Endometrium (tissue), 2 donors: ENCODE measurements around the gene UBQLN4.
"Not testable (repeated sequence)": the region's sequence is repeated elsewhere in the genome, so short reads cannot be mapped to it uniquely, and the experiment has no call there.

ENCODE experiments used
- FAIRE-seq: peaks from 2 replicates; lab custom pipeline; 2012; peaks lifted over from hg19 to GRCh38; lab: Jason Lieb, UNC
- donor health status: control.
- donor health status: control.

UBQLN4 gene

DNA sequence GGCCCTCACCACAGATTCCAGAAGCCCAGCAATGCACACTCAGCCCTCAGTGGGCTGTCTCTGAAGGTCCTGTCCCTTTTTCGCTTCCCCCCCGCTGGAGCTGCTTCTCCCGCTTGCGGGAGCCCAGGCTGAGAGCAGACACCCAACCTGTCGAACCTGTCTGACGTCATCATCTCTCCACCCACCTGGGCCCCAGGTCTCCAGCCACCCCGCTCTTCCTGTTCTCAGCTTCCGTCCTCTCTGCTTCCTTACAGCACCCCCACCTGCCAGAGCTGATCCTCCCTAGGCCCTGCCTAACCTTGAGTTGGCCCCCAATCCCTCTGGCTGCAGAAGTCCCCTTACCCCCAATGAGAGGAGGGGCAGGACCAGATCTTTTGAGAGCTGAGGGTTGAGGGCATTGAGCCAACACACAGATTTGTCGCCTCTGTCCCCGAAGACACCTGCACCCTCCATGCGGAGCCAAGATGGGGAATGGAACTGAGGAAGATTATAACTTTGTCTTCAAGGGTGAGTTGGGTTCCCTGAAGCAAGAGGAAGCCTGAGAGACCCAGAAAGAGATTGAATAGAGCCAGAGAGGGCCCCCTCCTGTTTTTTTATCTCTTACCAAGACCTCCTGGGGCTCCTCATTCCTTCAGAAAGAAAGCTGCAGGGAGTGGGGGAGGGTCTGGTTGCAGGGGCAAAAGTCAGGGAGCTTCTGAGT is 7.5 kb upstream of the UBQLN4 start, which contains the start of gene RAB25:
RAB25 (plus strand) TSS at position 224 of the 700 bp plus-strand sequence; CDS start at position 465, 241 bp downstream.
- FAIRE-seq: no peak

DNA sequence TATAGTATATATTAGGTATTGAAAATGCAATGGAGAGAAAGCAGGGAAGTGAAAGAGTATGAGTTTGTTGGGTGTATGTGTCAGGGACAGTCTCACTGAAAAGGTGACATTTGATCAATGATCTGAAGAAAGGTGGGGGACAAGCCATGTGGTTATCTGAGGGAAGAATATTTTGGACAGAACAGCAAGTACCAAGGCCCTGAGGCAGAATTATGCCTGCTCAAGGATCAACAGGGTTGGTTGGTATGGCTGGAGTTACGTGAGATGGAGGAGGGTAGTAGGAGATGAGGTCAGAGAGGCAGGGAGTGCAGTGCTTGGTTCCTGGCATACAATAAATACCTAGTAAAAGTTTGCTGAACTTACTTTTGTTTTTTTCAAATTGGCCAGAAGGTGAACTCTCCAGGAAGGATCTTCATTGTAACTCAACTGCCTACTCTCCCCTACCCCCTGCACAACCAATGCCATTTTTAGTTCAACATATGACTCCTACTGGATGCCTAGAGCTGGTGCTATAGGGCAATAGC is 2.8 kb upstream of the UBQLN4 start:
- no peak for FAIRE-seq

DNA sequence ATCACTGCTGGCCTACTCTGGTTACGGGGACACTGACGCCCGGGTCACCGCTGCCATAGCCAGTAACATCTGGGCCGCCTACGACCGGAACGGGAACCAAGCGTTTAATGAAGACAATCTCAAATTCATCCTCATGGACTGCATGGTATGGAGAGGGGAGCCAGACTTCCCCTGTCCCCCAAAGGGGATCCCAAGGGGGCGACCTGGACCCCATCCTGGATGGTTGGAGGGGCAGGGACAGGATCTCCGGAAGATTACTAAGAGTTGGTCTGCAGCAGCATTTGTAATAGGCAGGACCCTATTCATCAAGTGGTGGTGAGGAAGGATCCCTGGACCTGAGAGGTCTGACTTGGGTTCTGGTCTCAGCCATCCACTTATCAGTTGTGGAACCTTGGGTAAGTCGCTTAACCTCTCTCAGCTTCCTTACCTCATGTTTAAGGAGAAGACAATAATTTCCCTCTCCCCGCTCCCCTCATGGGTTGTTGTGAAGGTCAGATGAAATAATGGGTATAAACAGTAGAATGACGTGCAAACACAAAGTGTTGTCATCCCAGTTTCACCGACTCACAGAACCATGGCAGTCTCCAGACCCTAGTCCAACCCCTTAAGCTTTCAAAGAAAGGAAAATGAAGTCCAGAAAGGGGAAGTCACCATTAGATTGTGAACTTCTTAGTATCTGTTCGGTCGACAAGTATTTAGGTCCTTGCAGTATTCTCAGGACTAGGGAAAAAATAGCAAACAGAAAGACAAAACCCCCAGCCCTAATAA is 1.9 kb upstream of the UBQLN4 start:
- no peak for FAIRE-seq

DNA sequence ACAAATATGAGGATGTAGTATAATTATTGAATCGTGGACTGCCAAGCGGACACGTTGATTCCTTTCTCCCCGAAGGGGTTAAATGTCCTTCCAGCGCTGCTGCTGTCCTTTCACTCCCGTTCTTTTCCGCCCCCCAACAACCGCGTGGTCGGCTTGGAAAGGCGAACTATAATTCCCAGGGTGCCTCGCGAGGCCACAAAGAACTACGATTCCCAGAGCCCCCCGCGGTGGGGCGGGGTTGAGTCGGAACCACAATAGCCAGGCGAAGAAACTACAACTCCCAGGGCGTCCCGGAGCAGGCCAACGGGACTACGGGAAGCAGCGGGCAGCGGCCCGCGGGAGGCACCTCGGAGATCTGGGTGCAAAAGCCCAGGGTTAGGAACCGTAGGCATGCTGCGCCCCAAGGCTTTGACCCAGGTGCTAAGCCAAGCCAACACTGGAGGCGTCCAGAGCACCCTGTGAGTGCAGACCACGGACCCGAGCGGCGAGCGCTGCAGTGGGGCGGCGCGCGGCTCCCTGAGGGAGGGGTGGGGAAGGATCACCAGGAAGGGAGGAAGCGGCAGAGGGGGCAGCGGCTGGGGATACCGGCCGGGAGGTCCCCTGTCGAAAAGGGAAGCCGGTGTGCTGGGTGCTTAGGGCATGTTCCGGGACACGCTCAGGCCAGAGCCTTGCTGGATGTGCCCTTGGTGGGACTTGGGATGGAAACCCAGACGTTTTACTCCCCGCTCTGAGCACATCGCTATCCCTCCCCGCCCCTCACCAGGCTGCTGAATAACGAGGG is 1.1 kb upstream of the UBQLN4 start, which contains the start of gene LAMTOR2:
LAMTOR2 (plus strand) TSS at position 283 of the 781 bp plus-strand sequence; CDS start at position 391, 108 bp downstream.
- peak; percentile 92 for FAIRE-seq

DNA sequence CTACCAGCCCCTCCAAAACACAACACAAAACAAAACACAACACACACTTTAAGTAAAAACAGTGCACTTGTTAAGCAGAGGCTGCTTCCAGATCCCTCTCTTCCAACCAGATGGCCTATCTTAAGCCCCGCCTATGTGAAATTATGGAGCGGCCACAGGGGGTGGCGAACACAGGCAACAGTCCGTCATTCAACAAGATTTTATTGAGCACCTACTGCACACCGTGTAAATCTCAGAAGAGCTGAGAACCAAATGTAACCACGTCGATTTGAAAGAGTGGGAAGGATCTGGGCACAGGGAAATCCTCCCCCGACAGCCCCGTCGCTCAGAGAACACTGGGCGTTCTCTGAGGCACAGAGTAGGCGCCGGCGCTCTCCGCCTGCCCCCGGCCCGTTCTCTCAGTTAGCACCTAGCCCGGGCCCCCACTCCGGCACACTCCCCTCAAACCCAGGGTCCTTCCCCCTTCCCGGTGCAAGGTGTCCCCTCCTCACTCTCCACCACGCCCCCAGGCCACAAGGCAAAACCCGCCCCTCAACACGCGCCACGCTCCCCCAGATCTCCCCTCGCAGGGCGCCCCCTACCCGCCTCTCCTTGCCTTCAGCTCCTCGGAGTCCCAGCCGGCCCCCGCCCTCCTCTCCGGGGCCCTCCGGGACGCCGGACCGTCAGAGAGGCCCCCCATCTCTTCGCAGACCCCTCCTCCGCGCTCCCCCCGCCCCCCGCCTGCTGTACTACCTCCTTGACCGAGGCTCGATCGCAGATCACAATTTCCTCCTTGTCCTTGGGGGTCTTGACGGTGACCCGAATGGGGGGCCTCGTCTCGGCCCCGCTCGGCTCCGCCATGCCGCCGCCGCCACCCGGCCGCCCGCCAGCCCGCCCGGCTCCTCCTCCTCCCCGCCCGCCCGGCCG is 483 bp downstream of the UBQLN4 start:
- no peak for FAIRE-seq

DNA sequence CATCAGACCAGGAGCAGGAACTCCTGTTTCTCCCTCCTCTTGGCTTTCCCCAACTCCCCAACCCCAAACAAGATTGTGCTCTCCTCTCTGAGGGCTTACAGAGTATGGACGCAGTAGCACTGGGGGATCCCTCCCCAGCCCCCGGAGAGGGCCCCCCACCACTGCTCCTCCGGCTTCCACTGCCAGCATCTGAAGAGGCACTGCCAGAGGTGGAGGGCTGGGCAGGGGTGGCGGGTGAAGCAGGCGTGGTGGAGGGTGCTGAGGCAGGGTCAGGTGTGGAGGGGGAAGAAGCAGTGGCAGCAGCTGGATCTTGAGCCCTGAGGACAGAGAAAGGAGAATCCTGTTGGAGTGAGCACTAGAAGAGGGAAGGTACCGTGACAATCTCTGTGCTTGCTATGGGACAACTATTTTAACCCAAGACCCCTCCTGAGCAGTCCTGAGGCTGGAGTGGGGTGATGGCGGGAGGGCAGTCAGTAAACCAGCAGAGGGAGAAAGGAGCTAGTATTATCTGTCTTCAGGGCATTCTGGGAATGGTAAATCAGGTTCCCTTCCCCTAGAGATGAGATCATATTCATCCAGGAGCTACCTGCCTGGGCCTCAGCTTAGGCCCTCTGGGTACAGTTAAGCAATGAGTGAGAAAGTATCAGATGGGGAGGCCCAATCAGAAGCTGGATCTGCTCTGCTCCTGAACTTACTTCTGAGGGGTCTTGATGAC is 2.4 kb downstream of the UBQLN4 start:
- no peak for FAIRE-seq

DNA sequence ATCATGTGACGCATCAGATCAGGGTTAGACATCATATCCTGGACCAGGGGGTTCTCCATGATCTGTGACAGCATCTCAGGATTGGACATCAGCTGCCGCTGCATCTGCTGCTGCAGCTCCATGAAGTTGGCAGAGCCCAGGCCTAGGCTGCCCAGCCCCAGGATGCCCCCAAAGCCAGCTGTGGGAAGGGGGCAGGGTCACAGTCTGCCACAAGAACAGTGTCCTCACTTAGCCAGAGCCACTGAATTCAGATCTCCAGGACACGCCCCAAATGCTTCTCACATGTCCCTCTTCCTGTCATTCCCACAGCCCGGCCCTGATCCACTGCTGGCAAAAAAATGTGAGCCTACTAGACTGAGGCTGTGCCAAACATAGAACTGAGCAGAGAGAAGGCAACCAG is 3.2 kb downstream of the UBQLN4 start:
- no peak for FAIRE-seq

DNA sequence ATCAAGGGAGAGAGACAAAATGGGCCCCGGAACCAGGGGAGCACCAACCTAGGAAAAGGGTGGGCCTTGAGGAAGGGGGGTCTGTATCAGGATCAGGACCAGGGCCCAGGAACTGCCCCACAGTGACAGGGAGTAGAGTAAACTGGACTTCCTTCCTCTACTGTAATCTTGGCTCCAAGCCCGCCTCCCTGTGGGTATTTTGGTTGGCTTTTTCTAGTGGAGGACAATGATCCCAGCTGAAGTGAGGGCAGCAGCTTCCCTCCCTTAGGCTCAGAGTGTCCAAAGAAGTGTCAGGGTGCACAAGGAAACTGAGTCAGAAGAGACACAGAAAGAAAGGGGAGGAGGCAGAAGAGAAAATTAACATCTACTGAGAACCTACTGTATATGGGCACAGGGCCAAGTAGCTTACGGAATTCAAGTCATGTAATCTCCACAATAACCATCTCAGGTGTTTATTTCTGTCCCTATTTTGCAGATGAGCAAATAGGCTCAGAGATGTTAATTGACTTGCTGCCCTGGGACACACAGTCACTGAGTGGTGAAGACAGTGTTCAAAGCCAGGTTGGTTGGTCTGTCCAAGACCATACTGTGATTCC is 4.8 kb downstream of the UBQLN4 start:
- no peak for FAIRE-seq

DNA sequence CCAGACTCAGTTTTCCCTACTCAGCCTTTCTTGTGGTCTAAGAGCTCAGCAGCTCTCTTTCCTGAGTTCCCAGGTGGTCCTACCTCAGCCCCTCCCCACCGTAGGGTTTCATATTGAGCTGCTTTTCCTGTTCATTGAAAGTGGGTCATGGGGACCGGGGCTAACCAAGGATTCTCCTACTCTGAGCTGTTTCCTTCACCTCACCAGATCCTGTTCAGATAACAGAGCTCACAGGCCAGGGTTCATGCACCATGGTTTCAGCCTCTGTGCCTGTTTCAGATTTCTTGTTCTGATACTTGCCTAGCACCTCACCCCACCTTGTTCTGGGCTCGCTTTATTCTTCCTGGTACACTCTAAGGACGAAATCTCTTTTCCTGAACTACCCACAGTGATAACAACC is 8.5 kb downstream of the UBQLN4 start:
- FAIRE-seq: no peak

DNA sequence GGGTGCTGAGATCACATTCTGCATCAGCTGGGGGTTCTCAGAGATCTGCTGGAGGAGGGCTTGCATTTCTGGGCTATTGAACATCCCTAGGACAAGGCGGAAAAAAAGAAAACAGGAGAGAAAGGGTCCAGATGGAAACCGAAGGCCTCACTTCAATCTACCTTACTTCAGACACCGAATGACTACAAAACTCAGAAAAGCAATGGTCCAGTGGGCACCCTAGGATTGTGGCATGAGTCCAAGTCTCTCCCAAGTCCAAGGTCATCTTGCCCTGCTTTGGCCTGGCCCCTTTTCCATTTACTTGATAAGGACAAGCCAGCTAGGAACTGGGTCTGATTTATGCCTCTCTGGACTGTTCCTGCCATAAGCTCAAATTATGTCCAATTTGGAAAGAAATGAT is 10.8 kb downstream of the UBQLN4 start:
- FAIRE-seq: no peak

DNA sequence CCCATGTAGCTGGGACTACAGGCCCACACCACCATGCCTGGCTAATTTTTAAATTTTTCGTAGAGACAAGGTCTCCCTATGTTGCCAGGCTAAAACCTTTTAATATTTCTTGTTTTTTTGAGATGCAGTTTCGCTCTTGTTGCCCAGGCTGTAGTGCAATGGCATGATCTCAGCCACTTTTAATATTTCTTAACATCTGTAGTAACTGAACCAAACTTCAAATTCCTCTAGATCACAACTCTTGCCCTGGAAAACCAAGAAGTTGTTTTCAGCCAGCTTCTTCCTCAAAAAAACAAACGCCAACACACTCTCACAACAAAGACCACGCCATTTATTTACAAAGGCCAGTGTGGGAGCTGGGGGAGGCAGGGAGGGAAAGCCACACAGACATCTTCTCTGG is 18.6 kb downstream of the UBQLN4 start:
- not testable (repeated sequence) for FAIRE-seq

DNA sequence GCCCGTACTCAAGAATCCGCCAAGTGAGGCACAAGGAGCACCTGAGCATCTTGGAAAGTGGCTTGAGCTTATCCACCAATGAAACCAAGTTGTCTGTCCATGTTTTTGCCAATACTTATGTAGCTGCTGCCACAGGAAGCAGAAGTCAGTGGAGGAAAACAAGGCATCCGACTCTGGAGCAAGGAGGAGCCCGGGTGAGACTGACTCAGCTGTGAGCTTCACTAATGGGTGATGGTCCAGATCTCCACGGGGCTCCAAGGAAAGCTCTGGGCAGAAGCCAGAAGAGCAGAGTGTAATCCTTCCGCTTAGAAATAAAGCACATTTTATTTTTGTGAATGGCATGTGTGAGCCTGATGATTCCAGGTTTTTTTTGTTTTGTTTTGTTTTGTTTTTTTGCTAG is 20.6 kb downstream of the UBQLN4 start:
- FAIRE-seq: no peak

DNA sequence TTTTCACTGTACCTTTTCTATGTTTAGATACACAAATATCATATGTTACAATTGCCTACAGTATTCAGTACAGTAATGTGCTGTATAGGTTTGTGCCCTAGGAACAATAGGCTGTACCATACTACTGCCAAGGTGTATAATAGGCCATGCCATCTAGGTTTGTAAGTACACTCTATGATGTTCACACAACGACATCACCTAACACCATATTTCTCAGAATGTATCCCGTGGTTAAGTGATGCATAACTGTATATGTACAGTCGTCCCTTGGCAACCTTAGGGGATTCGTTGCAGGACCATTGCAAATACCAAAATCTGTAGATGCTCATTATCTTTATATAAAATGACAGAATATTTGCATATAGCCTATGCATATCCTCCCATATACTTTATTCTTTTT is 27.0 kb downstream of the UBQLN4 start:
- FAIRE-seq: no peak

DNA sequence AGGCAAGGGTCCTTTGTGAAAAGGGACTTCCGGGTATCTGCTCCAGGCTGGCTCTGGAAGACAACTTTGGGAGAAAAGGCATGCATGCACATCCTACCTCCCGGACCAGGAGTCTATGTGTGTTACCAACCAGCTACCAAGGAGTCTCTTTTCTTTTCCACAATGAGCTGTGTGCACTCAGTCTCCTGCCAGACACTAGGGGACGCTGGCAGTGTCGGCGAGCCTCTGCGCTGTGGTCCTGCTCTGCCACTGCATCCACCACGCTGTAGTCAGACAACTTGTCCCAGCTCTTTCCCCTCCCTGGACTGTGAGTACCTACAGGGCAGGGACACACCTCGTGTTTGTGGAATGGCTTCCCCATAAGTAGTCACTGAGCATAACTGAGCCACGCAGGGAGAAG is 27.7 kb downstream of the UBQLN4 start:
- no peak for FAIRE-seq

DNA sequence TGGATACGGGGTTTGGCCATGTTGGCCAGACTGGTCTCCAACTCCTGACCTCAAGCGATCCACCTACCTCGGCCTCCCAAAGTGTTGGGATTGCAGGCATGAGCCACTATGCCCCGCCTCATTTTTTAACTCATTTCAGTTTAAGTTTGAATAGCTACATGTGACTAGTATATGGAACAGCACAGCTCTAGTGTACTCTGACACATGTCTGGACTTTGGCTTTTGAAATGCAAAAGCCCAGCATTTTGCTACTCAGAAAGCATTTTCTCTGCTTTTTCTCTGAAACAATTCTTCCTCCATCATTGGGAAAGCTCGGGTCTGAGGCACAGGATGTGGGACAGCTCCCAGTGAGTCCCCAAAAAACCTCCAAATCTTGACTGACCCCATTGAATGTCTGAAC is 28.8 kb downstream of the UBQLN4 start:
- FAIRE-seq: no peak

DNA sequence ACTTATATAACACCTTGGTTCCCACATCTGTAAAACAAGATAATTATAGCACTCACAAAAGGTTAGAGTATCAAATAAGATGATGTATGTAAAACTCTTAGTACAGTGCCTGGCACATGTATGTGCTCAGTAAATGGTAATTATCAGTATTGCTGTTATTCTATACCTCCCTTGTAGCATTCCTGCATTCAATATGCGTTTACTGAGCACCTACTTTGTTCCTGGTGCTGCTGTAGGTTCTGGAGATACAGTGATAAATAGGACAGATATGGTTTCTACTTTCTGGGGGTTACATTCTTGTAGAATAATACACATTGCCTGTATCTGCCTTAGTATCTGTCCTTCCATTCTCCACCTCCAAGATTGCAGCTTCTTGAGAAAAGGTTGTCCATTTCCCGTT is 31.6 kb downstream of the UBQLN4 start:
- no peak for FAIRE-seq

DNA sequence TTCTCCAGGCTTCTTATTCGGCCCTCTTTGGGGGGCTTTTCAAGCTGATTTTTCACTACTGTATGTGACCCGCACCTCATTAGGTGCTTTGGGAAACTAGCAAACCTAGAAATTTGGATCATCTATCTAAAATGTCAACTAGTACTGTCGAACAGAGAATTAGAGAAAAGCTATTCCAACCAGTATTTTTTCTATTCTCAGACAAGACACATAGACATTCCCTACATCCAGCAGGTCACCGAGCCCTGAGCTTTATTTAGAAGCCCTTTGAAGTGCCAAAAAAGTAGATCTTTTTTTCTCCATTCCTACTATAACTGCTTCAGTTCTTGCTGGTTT is 32.5 kb downstream of the UBQLN4 start:
- no peak for FAIRE-seq

DNA sequence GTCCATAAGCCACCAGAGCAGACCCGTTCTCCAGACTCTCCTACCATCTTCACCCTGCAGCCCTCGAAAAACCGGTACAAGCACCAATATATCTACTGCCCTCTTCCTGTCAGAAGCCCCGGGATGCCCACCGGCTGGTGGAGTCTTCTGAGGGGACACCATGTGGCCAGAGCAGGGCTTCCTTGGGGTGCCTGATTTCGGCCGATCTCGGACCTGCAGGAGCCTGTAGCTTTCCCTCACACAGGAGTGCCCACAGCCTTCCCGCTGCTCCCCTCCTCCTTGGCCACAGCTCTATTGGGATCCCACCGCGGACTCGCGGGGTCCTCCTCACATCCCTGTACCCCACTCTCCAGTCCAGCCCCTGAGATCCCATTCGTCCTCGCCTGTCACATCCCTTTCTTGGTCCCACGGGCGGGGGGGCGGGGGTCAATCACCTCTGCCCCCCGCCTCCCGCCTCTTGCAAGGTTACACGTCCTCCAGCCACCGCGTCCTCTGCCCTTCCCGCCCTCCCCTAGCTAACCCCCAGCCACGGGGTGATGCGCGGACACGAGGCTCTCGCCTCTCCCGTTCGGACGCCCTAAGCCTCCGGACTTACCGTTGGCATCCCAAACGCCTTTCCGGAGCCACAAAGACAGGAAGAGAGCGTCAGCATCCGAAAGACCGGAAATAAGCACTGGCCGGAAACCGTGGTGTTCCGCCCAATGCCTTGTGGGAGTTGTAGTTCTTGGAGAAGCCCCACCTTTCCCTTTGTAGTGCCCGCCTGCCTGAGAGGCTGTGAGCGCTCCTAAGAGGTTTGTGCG is 33.1 kb downstream of the UBQLN4 start, which contains the start of gene SSR2:
SSR2 (minus strand) TSS at position 659 of the 800 bp plus-strand sequence. CDS start 784 bp downstream, outside the sequence.
- peak; percentile 4 for FAIRE-seq

DNA sequence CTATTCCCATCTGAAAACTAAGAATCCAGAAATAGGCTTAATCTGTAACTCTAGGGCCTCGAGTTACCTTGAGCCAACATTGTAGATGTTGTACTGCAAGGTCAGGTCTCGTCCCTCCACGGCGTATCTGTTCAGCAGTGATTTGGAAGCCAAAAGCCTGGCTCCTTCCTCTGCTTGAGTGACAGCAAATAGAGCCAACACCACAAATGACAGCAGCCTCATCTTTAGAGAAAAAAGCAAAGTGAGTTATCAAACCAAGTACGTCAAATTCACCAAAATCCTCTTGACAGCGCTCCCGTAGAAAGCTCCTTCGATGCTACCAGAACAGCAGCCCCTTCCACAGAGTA is 33.7 kb downstream of the UBQLN4 start:
- no peak for FAIRE-seq

DNA sequence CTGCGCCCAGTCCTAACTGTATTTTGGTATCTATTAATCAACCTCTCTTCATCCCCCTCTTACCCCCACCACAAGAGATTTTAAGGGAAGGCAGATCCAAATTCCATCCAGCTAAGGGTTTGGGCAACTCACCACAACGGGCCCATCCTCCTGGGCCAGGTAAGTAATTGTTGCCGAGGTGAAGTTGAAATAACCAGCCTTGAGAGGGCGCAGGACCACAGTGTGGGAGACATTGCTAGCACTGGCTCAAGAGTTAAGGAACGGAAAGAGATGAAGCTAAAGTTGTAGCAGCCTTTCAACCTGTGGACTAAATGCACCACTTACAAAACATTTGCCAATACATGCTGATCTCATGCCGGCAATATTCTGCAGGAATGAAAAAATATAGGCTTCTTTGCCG is 38.8 kb downstream of the UBQLN4 start:
- FAIRE-seq: no peak
